Stimulated activated CD4-positive, alpha-beta T cell treated with anti-CD3 and anti-CD28 coated beads, Interleukin-4, amount 100 ng/mL, for 1 hour (primary cell): ENCODE measurements around the gene TMEM182.

Experiments used
- DNase-seq: peaks from one replicate; pipeline ENCODE4 v3.0.0-alpha.2; 2020

The TMEM182 gene

GRCh38 chr2:102761763-102762162, at the start of gene TMEM182:
Gene TMEM182, plus strand, starts transcription at chr2:102762031. Its CDS starts 187 bp downstream, at chr2:102762218.
- DNase-seq, result no peak

- no peak for DNase-seq
Measured at GRCh38 chr2:102717308-102718018, 44.4 kb upstream of the TMEM182 start.

GRCh38 chr2:102718387-102719316, 43.2 kb upstream of the TMEM182 start:
- no peak for DNase-seq

GRCh38 chr2:102724016-102724490, 37.8 kb upstream of the TMEM182 start:
- DNase-seq, result no peak

- no peak for DNase-seq
Measured at GRCh38 chr2:102724553-102724952, 37.3 kb upstream of the TMEM182 start.

GRCh38 chr2:102726128-102727087, 35.4 kb upstream of the TMEM182 start:
- no peak for DNase-seq

GRCh38 chr2:102735416-102736109, 26.3 kb upstream of the TMEM182 start:
- no peak for DNase-seq

GRCh38 chr2:102736110-102736409, 25.8 kb upstream of the TMEM182 start:
- DNase-seq, result no peak

- peak; percentile 92 for DNase-seq
Measured at GRCh38 chr2:102736410-102737409, 25.1 kb upstream of the TMEM182 start.

- DNase-seq, result no peak
Measured at GRCh38 chr2:102737431-102737830, 24.4 kb upstream of the TMEM182 start.

GRCh38 chr2:102743259-102743658, 18.6 kb upstream of the TMEM182 start:
- DNase-seq, result no peak

- DNase-seq, result no peak
Measured at GRCh38 chr2:102748107-102748506, 13.7 kb upstream of the TMEM182 start.

GRCh38 chr2:102749938-102750337, 11.9 kb upstream of the TMEM182 start:
- DNase-seq, result no peak

- peak; percentile 7 for DNase-seq
Measured at GRCh38 chr2:102753563-102754159, 8.2 kb upstream of the TMEM182 start.

GRCh38 chr2:102754456-102755145, 7.2 kb upstream of the TMEM182 start:
- no peak for DNase-seq

- no peak for DNase-seq
Measured at GRCh38 chr2:102755284-102755683, 6.5 kb upstream of the TMEM182 start.

- DNase-seq, result no peak
Measured at GRCh38 chr2:102758439-102758838, 3.4 kb upstream of the TMEM182 start.

- no peak for DNase-seq
Measured at GRCh38 chr2:102764083-102764482, 2.3 kb downstream of the TMEM182 start.

GRCh38 chr2:102765061-102765460, 3.2 kb downstream of the TMEM182 start:
- DNase-seq, result no peak

- no peak for DNase-seq
Measured at GRCh38 chr2:102768253-102768652, 6.4 kb downstream of the TMEM182 start.
